ENCODE data around the gene REEP1.

The REEP1 gene

GRCh38 chr2:86225581-86225980 lies 111.8 kb downstream of the REEP1 start:
- no peaks in the 10 kb centered on the region for H4K20me1 ChIP-seq (ENCODE audit: low read depth, low read length)
- no peak overlapping the region for H2AFZ ChIP-seq (ENCODE audit: low read depth, low read length, severe bottlenecking)
- no peak overlapping the region for H3K4me3 ChIP-seq (ENCODE audit: insufficient read depth, low read length, poor library complexity, severe bottlenecking)
- peak overlapping the region; percentile 17 for H3K4me2 ChIP-seq (ENCODE audit: low read depth, low read length, poor library complexity, severe bottlenecking)
- H3K36me3 ChIP-seq (ENCODE audit: low read length) = no peaks in the 10 kb centered on the region
- no peak for TF ChIP-seq EZH2phosphoT487 (conservative IDR thresholded peaks at IDR 0.05; ENCODE audit: low read length)
- TF ChIP-seq, protein P1, sequence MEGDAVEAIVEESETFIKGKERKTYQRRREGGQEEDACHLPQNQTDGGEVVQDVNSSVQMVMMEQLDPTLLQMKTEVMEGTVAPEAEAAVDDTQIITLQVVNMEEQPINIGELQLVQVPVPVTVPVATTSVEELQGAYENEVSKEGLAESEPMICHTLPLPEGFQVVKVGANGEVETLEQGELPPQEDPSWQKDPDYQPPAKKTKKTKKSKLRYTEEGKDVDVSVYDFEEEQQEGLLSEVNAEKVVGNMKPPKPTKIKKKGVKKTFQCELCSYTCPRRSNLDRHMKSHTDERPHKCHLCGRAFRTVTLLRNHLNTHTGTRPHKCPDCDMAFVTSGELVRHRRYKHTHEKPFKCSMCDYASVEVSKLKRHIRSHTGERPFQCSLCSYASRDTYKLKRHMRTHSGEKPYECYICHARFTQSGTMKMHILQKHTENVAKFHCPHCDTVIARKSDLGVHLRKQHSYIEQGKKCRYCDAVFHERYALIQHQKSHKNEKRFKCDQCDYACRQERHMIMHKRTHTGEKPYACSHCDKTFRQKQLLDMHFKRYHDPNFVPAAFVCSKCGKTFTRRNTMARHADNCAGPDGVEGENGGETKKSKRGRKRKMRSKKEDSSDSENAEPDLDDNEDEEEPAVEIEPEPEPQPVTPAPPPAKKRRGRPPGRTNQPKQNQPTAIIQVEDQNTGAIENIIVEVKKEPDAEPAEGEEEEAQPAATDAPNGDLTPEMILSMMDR (IDR thresholded peaks at IDR 0.05; ENCODE audit: insufficient read depth, low read length, poor library complexity, severe bottlenecking) = no peak
- no peaks in the 10 kb centered on the region for H3K9me2 ChIP-seq (replicated peaks; ENCODE audit: insufficient read depth, low read length)
- H3K27me3 ChIP-seq (ENCODE audit: low read length) = no peaks in the 10 kb centered on the region
- no peaks in the 10 kb centered on the region for H3F3A ChIP-seq (ENCODE audit: insufficient read depth)
- H3K27ac ChIP-seq (ENCODE audit: low read depth, low read length) = no peak overlapping the region
- no peaks in the 10 kb centered on the region for H3K9me3 ChIP-seq (ENCODE audit: insufficient read depth, low read length)
- no peak overlapping the region for H3K9ac ChIP-seq (ENCODE audit: low read length)
- H3K79me2 ChIP-seq (ENCODE audit: insufficient read depth, low read length) = no peaks in the 10 kb centered on the region

DNA sequence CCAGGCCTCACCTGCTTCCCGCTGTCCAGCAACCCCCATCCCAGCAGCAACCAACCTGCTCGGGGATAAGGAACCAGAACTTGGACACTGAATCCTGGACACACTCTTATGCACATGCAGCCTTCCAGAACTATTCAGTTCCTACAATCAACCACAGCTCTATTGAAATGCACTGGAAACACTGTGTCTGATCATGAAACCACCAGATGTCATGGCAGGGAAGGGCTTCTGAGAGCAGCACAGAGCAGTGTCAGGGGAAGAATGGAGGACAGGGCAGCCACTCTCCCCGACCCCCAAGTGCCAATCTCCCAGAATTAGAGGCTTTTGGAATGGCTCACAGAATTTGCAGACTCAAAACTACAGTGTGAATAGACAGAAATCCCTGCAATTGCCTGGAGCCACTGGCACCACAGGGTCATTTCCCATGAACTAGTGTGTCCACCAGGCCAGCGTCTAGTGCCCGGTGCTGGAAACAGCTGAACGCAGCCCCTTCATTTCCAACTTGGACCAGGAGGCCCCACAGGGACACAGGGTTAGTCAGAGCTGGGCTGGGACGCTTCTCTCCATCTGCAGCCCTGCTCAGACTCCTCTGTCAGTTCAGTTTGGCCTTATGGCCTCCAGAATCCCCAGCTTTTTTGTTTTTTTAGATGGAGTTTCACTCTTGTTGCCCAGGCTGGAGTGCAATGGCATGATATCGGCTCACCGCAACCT lies 112.6 kb downstream of the REEP1 start:
- H3K4me3 ChIP-seq (ENCODE audit: insufficient read depth, low read length, poor library complexity, severe bottlenecking) = no peak overlapping the region
- H3K9ac ChIP-seq (ENCODE audit: low read length) = no peak overlapping the region
- H3K79me2 ChIP-seq (ENCODE audit: insufficient read depth, low read length) = no peaks in the 10 kb centered on the region
- H3K9me3 ChIP-seq (ENCODE audit: insufficient read depth, low read length) = no peaks in the 10 kb centered on the region
- H3K4me2 ChIP-seq (ENCODE audit: low read depth, low read length, poor library complexity, severe bottlenecking) = no peak overlapping the region
- no peaks in the 10 kb centered on the region for H3K27me3 ChIP-seq (ENCODE audit: low read length)
- no peak overlapping the region for H3K27ac ChIP-seq (ENCODE audit: low read depth, low read length)
- H3K9me2 ChIP-seq (replicated peaks; ENCODE audit: insufficient read depth, low read length) = no peaks in the 10 kb centered on the region
- TF ChIP-seq, protein P1 (IDR thresholded peaks at IDR 0.05; ENCODE audit: insufficient read depth, low read length, poor library complexity, severe bottlenecking) = no peak
- no peak for TF ChIP-seq EZH2phosphoT487 (conservative IDR thresholded peaks at IDR 0.05; ENCODE audit: low read length)
- H2AFZ ChIP-seq (ENCODE audit: low read depth, low read length, severe bottlenecking) = no peak overlapping the region
- H4K20me1 ChIP-seq (ENCODE audit: low read depth, low read length) = no peaks in the 10 kb centered on the region
- no peaks in the 10 kb centered on the region for H3F3A ChIP-seq (ENCODE audit: insufficient read depth)
- no peaks in the 10 kb centered on the region for H3K36me3 ChIP-seq (ENCODE audit: low read length)

GRCh38 chr2:86223927-86224560 lies 113.4 kb downstream of the REEP1 start:
- H3K4me3 ChIP-seq (ENCODE audit: insufficient read depth, low read length, poor library complexity, severe bottlenecking) = no peak overlapping the region
- no peaks in the 10 kb centered on the region for H3K9me2 ChIP-seq (replicated peaks; ENCODE audit: insufficient read depth, low read length)
- H3K27ac ChIP-seq (ENCODE audit: low read depth, low read length) = no peak overlapping the region
- no peak overlapping the region for H2AFZ ChIP-seq (ENCODE audit: low read depth, low read length, severe bottlenecking)
- H3K4me2 ChIP-seq (ENCODE audit: low read depth, low read length, poor library complexity, severe bottlenecking) = no peak overlapping the region
- no peaks in the 10 kb centered on the region for H3K79me2 ChIP-seq (ENCODE audit: insufficient read depth, low read length)
- H4K20me1 ChIP-seq (ENCODE audit: low read depth, low read length) = no peaks in the 10 kb centered on the region
- no peak overlapping the region for H3K9ac ChIP-seq (ENCODE audit: low read length)
- no peaks in the 10 kb centered on the region for H3K36me3 ChIP-seq (ENCODE audit: low read length)
- no peaks in the 10 kb centered on the region for H3F3A ChIP-seq (ENCODE audit: insufficient read depth)
- no peaks in the 10 kb centered on the region for H3K9me3 ChIP-seq (ENCODE audit: insufficient read depth, low read length)
- no peaks in the 10 kb centered on the region for H3K27me3 ChIP-seq (ENCODE audit: low read length)
- TF ChIP-seq, protein P1 (IDR thresholded peaks at IDR 0.05; ENCODE audit: insufficient read depth, low read length, poor library complexity, severe bottlenecking) = no peak
- no peak for TF ChIP-seq EZH2phosphoT487 (conservative IDR thresholded peaks at IDR 0.05; ENCODE audit: low read length)
